Renal cortex interstitium (tissue), 3 donors: ENCODE measurements around the gene MUC20. TPM values are rescaled to one million over a fixed set of nuclear protein-coding genes. Genes with fewer than 3 reads are reported as not detected.

ENCODE experiments used
- polyA plus RNA-seq, 3 donors: library from polyadenylated mRNA; unstranded; fragments of 120-200 nt; gene quantifications; one replicate each; pipeline ENCODE4 v1.2.1, GENCODE V29; 2013; ENCODE audit not compliant: insufficient read length in 3 of 3

MUC20 gene
- polyA plus RNA-seq, 3 donors = 16.3 to 37.2 (median 16.7) TPM

Other genes with a start within 250 kb of the MUC20 start
- gene PPP1R2, start 177.7 kb upstream of the MUC20 start, polyA plus RNA-seq = 10 to 100 TPM; 60.6 to 65.4 (median 64.9) TPM
- gene APOD, start 137.0 kb upstream of the MUC20 start, polyA plus RNA-seq = 1 to 10 TPM; 8.2 to 9.6 (median 9.5) TPM
- gene MUC4, start 91.0 kb downstream of the MUC20 start, polyA plus RNA-seq = 1 to 10 TPM in 1 of 3 donors, under 1 TPM in 2; 0.65 to 1.2 (median 0.83) TPM
- 10 to 100 TPM; 24.2 to 36.9 (median 33.8) TPM for gene TNK2, start 187.6 kb downstream of the MUC20 start, polyA plus RNA-seq